ENCODE results near the gene STK17B. TPM values are rescaled to one million over a fixed set of nuclear protein-coding genes. Genes with fewer than 3 reads are reported as not detected.

The STK17B gene
- total and polyA plus RNA-seq, 2 experiments from 2014 or later, result 5.7 to 13.7 TPM

DNA sequence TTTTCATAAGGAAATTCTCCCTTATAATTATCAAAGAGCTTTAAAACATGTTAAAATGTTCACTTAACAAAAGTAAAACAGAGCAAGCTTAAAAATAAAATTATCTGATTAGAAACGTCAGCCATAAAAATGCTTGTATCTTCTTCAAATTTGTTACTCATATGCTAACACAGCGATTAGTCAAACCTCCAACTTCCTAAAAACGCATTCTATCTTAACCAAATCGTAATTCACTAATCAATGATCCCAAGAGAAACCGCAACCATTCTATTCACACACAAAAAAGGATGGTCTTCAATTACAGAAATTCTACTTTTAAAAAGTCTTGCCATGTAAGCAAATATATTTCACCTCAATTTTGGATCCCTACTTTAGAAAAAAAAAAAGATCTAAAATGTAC lies 1.9 kb downstream of the STK17B start:
- H3K27ac ChIP-seq (ENCODE audit: low read depth), result no peak overlapping the region
- Mint-ChIP-seq H3K27ac (no peak overlapping the region), H3K9me3 (no peaks in the 10 kb centered on the region), H3K36me3 (ENCODE audit: low read depth) (no peaks in the 10 kb centered on the region), H3K4me3 (peak overlapping the region; percentile 88; the same call in 2 of the 3 replicates), H3K4me1 (peaks cover 38% of the 10 kb centered on the region), H3K27me3 (ENCODE audit: insufficient read depth, low read depth, poor library complexity) (no peaks in the 10 kb centered on the region)
- ATAC-seq, result no peak
- H3K4me3 ChIP-seq, result peak overlapping the region; percentile 89
- no peak overlapping the region for H2AFZ ChIP-seq
- TF ChIP-seq, protein P1, sequence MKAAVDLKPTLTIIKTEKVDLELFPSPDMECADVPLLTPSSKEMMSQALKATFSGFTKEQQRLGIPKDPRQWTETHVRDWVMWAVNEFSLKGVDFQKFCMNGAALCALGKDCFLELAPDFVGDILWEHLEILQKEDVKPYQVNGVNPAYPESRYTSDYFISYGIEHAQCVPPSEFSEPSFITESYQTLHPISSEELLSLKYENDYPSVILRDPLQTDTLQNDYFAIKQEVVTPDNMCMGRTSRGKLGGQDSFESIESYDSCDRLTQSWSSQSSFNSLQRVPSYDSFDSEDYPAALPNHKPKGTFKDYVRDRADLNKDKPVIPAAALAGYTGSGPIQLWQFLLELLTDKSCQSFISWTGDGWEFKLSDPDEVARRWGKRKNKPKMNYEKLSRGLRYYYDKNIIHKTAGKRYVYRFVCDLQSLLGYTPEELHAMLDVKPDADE (IDR thresholded peaks at IDR 0.05), result no peak
- no peak for TF ChIP-seq POLR2AphosphoS5 (IDR thresholded peaks at IDR 0.05; ENCODE audit: low read depth)
- TF ChIP-seq, protein P2, sequence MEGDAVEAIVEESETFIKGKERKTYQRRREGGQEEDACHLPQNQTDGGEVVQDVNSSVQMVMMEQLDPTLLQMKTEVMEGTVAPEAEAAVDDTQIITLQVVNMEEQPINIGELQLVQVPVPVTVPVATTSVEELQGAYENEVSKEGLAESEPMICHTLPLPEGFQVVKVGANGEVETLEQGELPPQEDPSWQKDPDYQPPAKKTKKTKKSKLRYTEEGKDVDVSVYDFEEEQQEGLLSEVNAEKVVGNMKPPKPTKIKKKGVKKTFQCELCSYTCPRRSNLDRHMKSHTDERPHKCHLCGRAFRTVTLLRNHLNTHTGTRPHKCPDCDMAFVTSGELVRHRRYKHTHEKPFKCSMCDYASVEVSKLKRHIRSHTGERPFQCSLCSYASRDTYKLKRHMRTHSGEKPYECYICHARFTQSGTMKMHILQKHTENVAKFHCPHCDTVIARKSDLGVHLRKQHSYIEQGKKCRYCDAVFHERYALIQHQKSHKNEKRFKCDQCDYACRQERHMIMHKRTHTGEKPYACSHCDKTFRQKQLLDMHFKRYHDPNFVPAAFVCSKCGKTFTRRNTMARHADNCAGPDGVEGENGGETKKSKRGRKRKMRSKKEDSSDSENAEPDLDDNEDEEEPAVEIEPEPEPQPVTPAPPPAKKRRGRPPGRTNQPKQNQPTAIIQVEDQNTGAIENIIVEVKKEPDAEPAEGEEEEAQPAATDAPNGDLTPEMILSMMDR (conservative IDR thresholded peaks at IDR 0.05; ENCODE audit: low read depth in 2 of 2), result no peak
- no peak for TF ChIP-seq ZNF331 (CRISPR knock-in tag; IDR thresholded peaks at IDR 0.05; ENCODE audit: low read depth)
- TF ChIP-seq, protein P3, sequence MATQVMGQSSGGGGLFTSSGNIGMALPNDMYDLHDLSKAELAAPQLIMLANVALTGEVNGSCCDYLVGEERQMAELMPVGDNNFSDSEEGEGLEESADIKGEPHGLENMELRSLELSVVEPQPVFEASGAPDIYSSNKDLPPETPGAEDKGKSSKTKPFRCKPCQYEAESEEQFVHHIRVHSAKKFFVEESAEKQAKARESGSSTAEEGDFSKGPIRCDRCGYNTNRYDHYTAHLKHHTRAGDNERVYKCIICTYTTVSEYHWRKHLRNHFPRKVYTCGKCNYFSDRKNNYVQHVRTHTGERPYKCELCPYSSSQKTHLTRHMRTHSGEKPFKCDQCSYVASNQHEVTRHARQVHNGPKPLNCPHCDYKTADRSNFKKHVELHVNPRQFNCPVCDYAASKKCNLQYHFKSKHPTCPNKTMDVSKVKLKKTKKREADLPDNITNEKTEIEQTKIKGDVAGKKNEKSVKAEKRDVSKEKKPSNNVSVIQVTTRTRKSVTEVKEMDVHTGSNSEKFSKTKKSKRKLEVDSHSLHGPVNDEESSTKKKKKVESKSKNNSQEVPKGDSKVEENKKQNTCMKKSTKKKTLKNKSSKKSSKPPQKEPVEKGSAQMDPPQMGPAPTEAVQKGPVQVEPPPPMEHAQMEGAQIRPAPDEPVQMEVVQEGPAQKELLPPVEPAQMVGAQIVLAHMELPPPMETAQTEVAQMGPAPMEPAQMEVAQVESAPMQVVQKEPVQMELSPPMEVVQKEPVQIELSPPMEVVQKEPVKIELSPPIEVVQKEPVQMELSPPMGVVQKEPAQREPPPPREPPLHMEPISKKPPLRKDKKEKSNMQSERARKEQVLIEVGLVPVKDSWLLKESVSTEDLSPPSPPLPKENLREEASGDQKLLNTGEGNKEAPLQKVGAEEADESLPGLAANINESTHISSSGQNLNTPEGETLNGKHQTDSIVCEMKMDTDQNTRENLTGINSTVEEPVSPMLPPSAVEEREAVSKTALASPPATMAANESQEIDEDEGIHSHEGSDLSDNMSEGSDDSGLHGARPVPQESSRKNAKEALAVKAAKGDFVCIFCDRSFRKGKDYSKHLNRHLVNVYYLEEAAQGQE (IDR thresholded peaks at IDR 0.05; ENCODE audit: unreplicated experiment), result no peak
- TF ChIP-seq, protein P4, sequence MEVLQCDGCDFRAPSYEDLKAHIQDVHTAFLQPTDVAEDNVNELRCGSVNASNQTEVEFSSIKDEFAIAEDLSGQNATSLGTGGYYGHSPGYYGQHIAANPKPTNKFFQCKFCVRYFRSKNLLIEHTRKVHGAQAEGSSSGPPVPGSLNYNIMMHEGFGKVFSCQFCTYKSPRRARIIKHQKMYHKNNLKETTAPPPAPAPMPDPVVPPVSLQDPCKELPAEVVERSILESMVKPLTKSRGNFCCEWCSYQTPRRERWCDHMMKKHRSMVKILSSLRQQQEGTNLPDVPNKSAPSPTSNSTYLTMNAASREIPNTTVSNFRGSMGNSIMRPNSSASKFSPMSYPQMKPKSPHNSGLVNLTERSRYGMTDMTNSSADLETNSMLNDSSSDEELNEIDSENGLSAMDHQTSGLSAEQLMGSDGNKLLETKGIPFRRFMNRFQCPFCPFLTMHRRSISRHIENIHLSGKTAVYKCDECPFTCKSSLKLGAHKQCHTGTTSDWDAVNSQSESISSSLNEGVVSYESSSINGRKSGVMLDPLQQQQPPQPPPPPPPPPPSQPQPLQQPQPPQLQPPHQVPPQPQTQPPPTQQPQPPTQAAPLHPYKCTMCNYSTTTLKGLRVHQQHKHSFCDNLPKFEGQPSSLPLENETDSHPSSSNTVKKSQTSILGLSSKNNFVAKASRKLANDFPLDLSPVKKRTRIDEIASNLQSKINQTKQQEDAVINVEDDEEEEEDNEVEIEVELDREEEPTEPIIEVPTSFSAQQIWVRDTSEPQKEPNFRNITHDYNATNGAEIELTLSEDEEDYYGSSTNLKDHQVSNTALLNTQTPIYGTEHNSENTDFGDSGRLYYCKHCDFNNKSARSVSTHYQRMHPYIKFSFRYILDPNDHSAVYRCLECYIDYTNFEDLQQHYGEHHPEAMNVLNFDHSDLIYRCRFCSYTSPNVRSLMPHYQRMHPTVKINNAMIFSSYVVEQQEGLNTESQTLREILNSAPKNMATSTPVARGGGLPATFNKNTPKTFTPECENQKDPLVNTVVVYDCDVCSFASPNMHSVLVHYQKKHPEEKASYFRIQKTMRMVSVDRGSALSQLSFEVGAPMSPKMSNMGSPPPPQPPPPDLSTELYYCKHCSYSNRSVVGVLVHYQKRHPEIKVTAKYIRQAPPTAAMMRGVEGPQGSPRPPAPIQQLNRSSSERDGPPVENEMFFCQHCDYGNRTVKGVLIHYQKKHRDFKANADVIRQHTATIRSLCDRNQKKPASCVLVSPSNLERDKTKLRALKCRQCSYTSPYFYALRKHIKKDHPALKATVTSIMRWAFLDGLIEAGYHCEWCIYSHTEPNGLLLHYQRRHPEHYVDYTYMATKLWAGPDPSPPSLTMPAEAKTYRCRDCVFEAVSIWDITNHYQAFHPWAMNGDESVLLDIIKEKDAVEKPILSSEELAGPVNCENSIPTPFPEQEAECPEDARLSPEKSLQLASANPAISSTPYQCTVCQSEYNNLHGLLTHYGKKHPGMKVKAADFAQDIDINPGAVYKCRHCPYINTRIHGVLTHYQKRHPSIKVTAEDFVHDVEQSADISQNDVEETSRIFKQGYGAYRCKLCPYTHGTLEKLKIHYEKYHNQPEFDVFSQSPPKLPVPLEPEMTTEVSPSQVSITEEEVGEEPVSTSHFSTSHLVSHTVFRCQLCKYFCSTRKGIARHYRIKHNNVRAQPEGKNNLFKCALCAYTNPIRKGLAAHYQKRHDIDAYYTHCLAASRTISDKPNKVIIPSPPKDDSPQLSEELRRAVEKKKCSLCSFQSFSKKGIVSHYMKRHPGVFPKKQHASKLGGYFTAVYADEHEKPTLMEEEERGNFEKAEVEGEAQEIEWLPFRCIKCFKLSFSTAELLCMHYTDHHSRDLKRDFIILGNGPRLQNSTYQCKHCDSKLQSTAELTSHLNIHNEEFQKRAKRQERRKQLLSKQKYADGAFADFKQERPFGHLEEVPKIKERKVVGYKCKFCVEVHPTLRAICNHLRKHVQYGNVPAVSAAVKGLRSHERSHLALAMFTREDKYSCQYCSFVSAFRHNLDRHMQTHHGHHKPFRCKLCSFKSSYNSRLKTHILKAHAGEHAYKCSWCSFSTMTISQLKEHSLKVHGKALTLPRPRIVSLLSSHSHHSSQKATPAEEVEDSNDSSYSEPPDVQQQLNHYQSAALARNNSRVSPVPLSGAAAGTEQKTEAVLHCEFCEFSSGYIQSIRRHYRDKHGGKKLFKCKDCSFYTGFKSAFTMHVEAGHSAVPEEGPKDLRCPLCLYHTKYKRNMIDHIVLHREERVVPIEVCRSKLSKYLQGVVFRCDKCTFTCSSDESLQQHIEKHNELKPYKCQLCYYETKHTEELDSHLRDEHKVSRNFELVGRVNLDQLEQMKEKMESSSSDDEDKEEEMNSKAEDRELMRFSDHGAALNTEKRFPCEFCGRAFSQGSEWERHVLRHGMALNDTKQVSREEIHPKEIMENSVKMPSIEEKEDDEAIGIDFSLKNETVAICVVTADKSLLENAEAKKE (CRISPR knock-in tag; IDR thresholded peaks at IDR 0.05), result no peak
- TF ChIP-seq JUNB (IDR thresholded peaks at IDR 0.05; ENCODE audit: unreplicated experiment), result no peak
- no peak for TF ChIP-seq EZH2phosphoT487 (IDR thresholded peaks at IDR 0.05; ENCODE audit: unreplicated experiment)
- TF ChIP-seq ZNF114 (CRISPR knock-in tag; IDR thresholded peaks at IDR 0.05), result no peak
- TF ChIP-seq STAT1 (IDR thresholded peaks at IDR 0.05; ENCODE audit: unreplicated experiment), result no peak
- no peak for TF ChIP-seq NANOG (IDR thresholded peaks at IDR 0.05; ENCODE audit: borderline replicate concordance)
- TF ChIP-seq EZH2 (IDR thresholded peaks at IDR 0.05; ENCODE audit: low read depth, unreplicated experiment), result no peak
- no peak for TF ChIP-seq CREB1 (CRISPR knock-in tag; IDR thresholded peaks at IDR 0.05; ENCODE audit: low read depth)
- no peaks in the 10 kb centered on the region for H3K36me3 ChIP-seq (ENCODE audit: insufficient read depth)
- H3K27me3 ChIP-seq (ENCODE audit: insufficient read depth), result peaks cover 27% of the 10 kb centered on the region
- H3K9me2 ChIP-seq (ENCODE audit: insufficient read depth), result no peaks in the 10 kb centered on the region
- H4K20me1 ChIP-seq (replicated peaks; ENCODE audit: insufficient read depth), result 0 out of 2 replicates have a peak, but pooled peaks cover 5% of the 10 kb centered on the region
- peaks cover 52% of the 10 kb centered on the region for H3K4me1 ChIP-seq (ENCODE audit: insufficient read depth)
- H3K4me2 ChIP-seq, result peak overlapping the region; percentile 93
- H3F3A ChIP-seq (replicated peaks; ENCODE audit: low read depth), result no peaks in the 10 kb centered on the region
- no peak for DNase-seq (ENCODE audit: low spot score)
- peaks cover 55% of the 10 kb centered on the region for H3K79me2 ChIP-seq (replicated peaks; ENCODE audit: insufficient read depth)

Measured in GM23338 (cell line).